WTC11 (cell line): ENCODE results near the gene RANBP3. TPM values are rescaled to one million over a fixed set of nuclear protein-coding genes. Genes with fewer than 3 reads are reported as not detected.

Source experiments
- ATF1 ChIP-seq: sonication (generic); formaldehyde crosslinking; IDR thresholded peaks from 2 replicates; pipeline ENCODE4 v1.8.1; 2023; ENCODE audit warnings: mild to moderate bottlenecking, moderate library complexity, missing genetic modification reagents
- ATF2 ChIP-seq: sonication (generic); formaldehyde crosslinking; IDR thresholded peaks from 2 replicates; pipeline ENCODE4 v1.8.1; 2022; ENCODE audit warnings: low read depth, missing genetic modification reagents, borderline replicate concordance
- CTCF ChIP-seq: fragments of 200-600 bp; IDR thresholded peaks from 2 replicates; pipeline ENCODE4 v1.8.0; 2022; ENCODE audit warnings: antibody characterized with exemption
- E2F1 ChIP-seq: sonication (generic); formaldehyde crosslinking; IDR thresholded peaks from 2 replicates; pipeline ENCODE4 v1.8.0; 2022; ENCODE audit warnings: mild to moderate bottlenecking, missing genetic modification reagents
- EMX1 ChIP-seq: fragments of 250-450 bp; sonication (Bioruptor Pico); IDR thresholded peaks from 2 replicates; pipeline ENCODE4 v1.8.0; 2021; ENCODE audit warnings: mild to moderate bottlenecking
- ERG ChIP-seq: fragments of 250-450 bp; sonication (Bioruptor Pico); IDR thresholded peaks from 2 replicates; pipeline ENCODE4 v1.8.0; 2021; ENCODE audit warnings: mild to moderate bottlenecking
- GABPB1 ChIP-seq: sonication (generic); formaldehyde crosslinking; IDR thresholded peaks from 2 replicates; pipeline ENCODE4 v1.8.1; 2023; ENCODE audit warnings: mild to moderate bottlenecking, missing genetic modification reagents
- MXD4 ChIP-seq: fragments of 250-450 bp; sonication (Bioruptor Pico); IDR thresholded peaks from 2 replicates; pipeline ENCODE4 v1.8.0; 2021; ENCODE audit warnings: mild to moderate bottlenecking, moderate library complexity, borderline replicate concordance
- MYBL2 ChIP-seq: sonication (generic); formaldehyde crosslinking; IDR thresholded peaks from 2 replicates; pipeline ENCODE4 v1.8.1; 2023; ENCODE audit warnings: mild to moderate bottlenecking, moderate library complexity, missing genetic modification reagents
- NFATC4 ChIP-seq: fragments of 250-450 bp; sonication (Bioruptor Pico); IDR thresholded peaks from 2 replicates; pipeline ENCODE4 v1.9.0; 2021; ENCODE audit warnings: mild to moderate bottlenecking
- NFYB ChIP-seq: sonication (generic); formaldehyde crosslinking; conservative IDR thresholded peaks from 2 replicates; pipeline ENCODE4 v1.8.0; 2022; ENCODE audit warnings: low read depth, missing genetic modification reagents
- OVOL2 ChIP-seq: fragments of 250-450 bp; sonication (Bioruptor Pico); IDR thresholded peaks from 2 replicates; pipeline ENCODE4 v1.9.0; 2021; ENCODE audit warnings: mild to moderate bottlenecking, borderline replicate concordance
- PRDM15 ChIP-seq: sonication (generic); formaldehyde crosslinking; IDR thresholded peaks from 2 replicates; pipeline ENCODE4 v1.8.0; 2022; ENCODE audit warnings: missing genetic modification reagents
- SMAD3 ChIP-seq: sonication (generic); formaldehyde crosslinking; IDR thresholded peaks from 2 replicates; pipeline ENCODE4 v1.8.0; 2022; ENCODE audit warnings: missing genetic modification reagents, mild to moderate bottlenecking, borderline replicate concordance
- SOX15 ChIP-seq: fragments of 250-450 bp; sonication (Bioruptor Pico); IDR thresholded peaks from 2 replicates; pipeline ENCODE4 v1.9.0; 2021; ENCODE audit warnings: mild to moderate bottlenecking
- STAT6 ChIP-seq: sonication (generic); formaldehyde crosslinking; conservative IDR thresholded peaks from 2 replicates; pipeline ENCODE4 v1.8.1; 2023; ENCODE audit warnings: mild to moderate bottlenecking, low read depth, missing genetic modification reagents, moderate library complexity
- TEAD4 ChIP-seq: sonication (generic); formaldehyde crosslinking; IDR thresholded peaks from 2 replicates; pipeline ENCODE4 v1.8.0; 2022; ENCODE audit warnings: mild to moderate bottlenecking, missing genetic modification reagents
- USF2 ChIP-seq: sonication (generic); formaldehyde crosslinking; IDR thresholded peaks from 2 replicates; pipeline ENCODE4 v1.8.1; 2023; ENCODE audit warnings: mild to moderate bottlenecking, missing genetic modification reagents, moderate library complexity
- ZBTB43 ChIP-seq: sonication (generic); formaldehyde crosslinking; IDR thresholded peaks from 2 replicates; pipeline ENCODE4 v1.8.1; 2023; ENCODE audit warnings: mild to moderate bottlenecking, missing genetic modification reagents
- ZNF121 ChIP-seq: sonication (generic); formaldehyde crosslinking; IDR thresholded peaks from 2 replicates; pipeline ENCODE4 v1.8.0; 2023; ENCODE audit warnings: missing genetic modification reagents
- ZNF138 ChIP-seq: sonication (generic); formaldehyde crosslinking; conservative IDR thresholded peaks from 2 replicates; pipeline ENCODE4 v1.8.1; 2022; ENCODE audit warnings: mild to moderate bottlenecking, moderate library complexity, missing genetic modification reagents
- ZNF263 ChIP-seq: sonication (generic); formaldehyde crosslinking; IDR thresholded peaks from 2 replicates; pipeline ENCODE4 v1.8.1; 2022; ENCODE audit warnings: low read depth, mild to moderate bottlenecking, moderate library complexity, missing genetic modification reagents
- ZNF423 ChIP-seq: fragments of 250-450 bp; sonication (Bioruptor Pico); IDR thresholded peaks from 2 replicates; pipeline ENCODE4 v2.1.2; 2022; ENCODE audit warnings: mild to moderate bottlenecking, moderate library complexity
- ZSCAN18 ChIP-seq: fragments of 250-450 bp; sonication (Bioruptor Pico); IDR thresholded peaks from 2 replicates; pipeline ENCODE4 v2.1.2; 2022; ENCODE audit warnings: mild to moderate bottlenecking, moderate library complexity
- total RNA-seq: library from RNA; stranded (reverse); gene quantifications from 3 replicates; pipeline ENCODE4 v1.2.3, GENCODE V29; 2021

The RANBP3 gene
- total RNA-seq, 1 experiment from 2014 or later: 76.3 TPM

- no peak for TF ChIP-seq TEAD4 (CRISPR knock-in tag)
- no peak for TF ChIP-seq E2F1 (CRISPR knock-in tag)
- no peak for TF ChIP-seq ZBTB43
- TF ChIP-seq ZSCAN18 (CRISPR knock-in tag): no peak
- TF ChIP-seq OVOL2 (CRISPR knock-in tag): no peak
- TF ChIP-seq SOX15 (CRISPR knock-in tag): no peak
- no peak for TF ChIP-seq ZNF138 (CRISPR knock-in tag)
- no peak for TF ChIP-seq EMX1 (CRISPR knock-in tag)
- no peak for TF ChIP-seq MYBL2
- TF ChIP-seq ERG (CRISPR knock-in tag): no peak
- no peak for TF ChIP-seq NFATC4 (CRISPR knock-in tag)
- no peak for TF ChIP-seq ATF1 (CRISPR knock-in tag)
- TF ChIP-seq SMAD3 (CRISPR knock-in tag): no peak
- TF ChIP-seq PRDM15 (CRISPR knock-in tag): no peak
- peak; percentile 91 for TF ChIP-seq GABPB1
- no peak for TF ChIP-seq NFYB
- TF ChIP-seq ATF2 (CRISPR knock-in tag): no peak
- TF ChIP-seq USF2 (CRISPR knock-in tag): no peak
- no peak for TF ChIP-seq ZNF121 (CRISPR knock-in tag)
- TF ChIP-seq ZNF263 (CRISPR knock-in tag): no peak
- TF ChIP-seq CTCF: no peak
- no peak for TF ChIP-seq ZNF423 (CRISPR knock-in tag)
- TF ChIP-seq STAT6 (CRISPR knock-in tag): no peak
- TF ChIP-seq MXD4 (CRISPR knock-in tag): no peak
Measured at GRCh38 chr19:5903624-5904351, 74.2 kb downstream of the RANBP3 start, which contains the start of gene NDUFA11 (continued).
